ENCODE results near the gene TOMM34. TPM values are rescaled to one million over a fixed set of nuclear protein-coding genes. Genes with fewer than 3 reads are reported as not detected.

The TOMM34 gene
- polyA plus RNA-seq, 1 of the 3 experiments (the other 2 are of a cell fraction): 40.5 TPM

GRCh38 chr20:44959638-44960102, 527 bp downstream of the TOMM34 start:
- peak; percentile 31 for DNase-seq
- Histone ChIP-seq H3F3A (replicated peaks; ENCODE audit: insufficient read depth) (peaks cover 26% of the 10 kb centered on the region), H4K20me1 (ENCODE audit: insufficient read depth) (peaks cover 16% of the 10 kb centered on the region), H3K4me1 (ENCODE audit: control insufficient read depth in 1 of 2, insufficient read depth in 2 of 2, low read depth in 1 of 2, low read length in 1 of 2) (peaks cover 18 to 24% of the 10 kb centered on the region in 2 experiments), H2AFZ (ENCODE audit: low read depth) (peak overlapping the region; percentile 87), H3K9me2 (no peaks in the 10 kb centered on the region), H3K4me3 (ENCODE audit: low read depth in 2 of 2, low read length in 1 of 2) (peak overlapping the region; percentile 81 to 82), H3K4me2 (peak overlapping the region; percentile 96), H3K27ac (ENCODE audit: low read depth in 2 of 2, low read length in 1 of 2) (peak overlapping the region; percentile 70 to 75), H3K27me3 (ENCODE audit: insufficient read depth) (no peaks in the 10 kb centered on the region), H3K9ac (peak overlapping the region; percentile 80), H3K79me2 (ENCODE audit: insufficient read depth) (peaks cover 44% of the 10 kb centered on the region), H3K9me3 (no peaks in the 10 kb centered on the region), H3K36me3 (replicated peaks in 1 of 2; ENCODE audit: control insufficient read depth in 1 of 2, insufficient read depth in 2 of 2, low read length in 1 of 2) (peaks cover 16 to 20% of the 10 kb centered on the region in 2 experiments)
- WGBS (ENCODE audit: low lambda C conversion rate): 10% methylated on average over 13 of the region's 13 CpGs
- CTCF ChIA-PET: interaction anchor here (0.6 to 1.5 kb wide), 4 partner anchors 11 to 140 kb away, joined by 3 to 4 read pairs (median 3); no protein-coding TSS in a partner anchor
- TF ChIP-seq MEF2A (IDR thresholded peaks at IDR 0.05; ENCODE audit: borderline replicate concordance, low read depth): no peak
- no peak for TF ChIP-seq NRF1 (IDR thresholded peaks at IDR 0.05; ENCODE audit: low read depth, low read length)
- TF ChIP-seq YY1 (IDR thresholded peaks at IDR 0.05; ENCODE audit: low read depth): no peak
- TF ChIP-seq IRF3 (IDR thresholded peaks at IDR 0.05; ENCODE audit: low read depth, low read length): no peak
- no peak for TF ChIP-seq USF1 (IDR thresholded peaks at IDR 0.05; ENCODE audit: borderline replicate concordance, low read depth)
- no peak for TF ChIP-seq POLR2AphosphoS5 (IDR thresholded peaks at IDR 0.05; ENCODE audit: low read depth, low read length)
- no peak for TF ChIP-seq ZBTB33 (IDR thresholded peaks at IDR 0.05; ENCODE audit: borderline replicate concordance, low read depth)
- no peak for TF ChIP-seq ELF1 (IDR thresholded peaks at IDR 0.05)
- POLR2A ChIA-PET: interaction anchor here (1.0 kb wide), 2 partner anchors 9 to 28 kb away, joined by 3 read pairs; no protein-coding TSS in a partner anchor

- peaks cover 18 to 24% of the 10 kb centered on the region in 2 experiments for H3K4me1 ChIP-seq (ENCODE audit: control insufficient read depth in 1 of 2, insufficient read depth in 2 of 2, low read depth in 1 of 2, low read length in 1 of 2)
- peak overlapping the region; percentile 96 for H3K4me2 ChIP-seq
- H3K36me3 ChIP-seq (replicated peaks in 1 of 2; ENCODE audit: control insufficient read depth in 1 of 2, insufficient read depth in 2 of 2, low read length in 1 of 2): peaks cover 21 to 25% of the 10 kb centered on the region in 2 experiments
- ChIA-PET POLR2A (interaction anchor here (1.0 kb wide), 1 partner anchor 8 kb away, joined by 3 read pairs; no protein-coding TSS in a partner anchor), CTCF (interaction anchor here (1.5 kb wide), 1 partner anchor 18 kb away, joined by 3 read pairs; no protein-coding TSS in a partner anchor)
- H3K27ac ChIP-seq (ENCODE audit: low read depth in 2 of 2, low read length in 1 of 2): peak overlapping the region in 1 of 2 experiments; percentile 70; a peak in 2 of 4 replicates
- no peak for DNase-seq
- peak overlapping the region; percentile 87 for H2AFZ ChIP-seq (ENCODE audit: low read depth)
- H3K9me2 ChIP-seq: no peaks in the 10 kb centered on the region
- H3K9me3 ChIP-seq: no peaks in the 10 kb centered on the region
- H3K79me2 ChIP-seq (ENCODE audit: insufficient read depth): peaks cover 46% of the 10 kb centered on the region
- WGBS (ENCODE audit: low lambda C conversion rate): 57% methylated on average over 8 of the region's 8 CpGs
- peaks cover 16% of the 10 kb centered on the region for H4K20me1 ChIP-seq (ENCODE audit: insufficient read depth)
- peaks cover 26% of the 10 kb centered on the region for H3F3A ChIP-seq (replicated peaks; ENCODE audit: insufficient read depth)
- H3K4me3 ChIP-seq (ENCODE audit: low read depth in 2 of 2, low read length in 1 of 2): peak overlapping the region; percentile 81 to 82
- H3K27me3 ChIP-seq (ENCODE audit: insufficient read depth): no peaks in the 10 kb centered on the region
- peak overlapping the region; percentile 80 for H3K9ac ChIP-seq
- TF ChIP-seq YY1 (IDR thresholded peaks at IDR 0.05; ENCODE audit: low read depth): no peak
- no peak for TF ChIP-seq CTCF (IDR thresholded peaks at IDR 0.05)
- TF ChIP-seq NFIC (IDR thresholded peaks at IDR 0.05; ENCODE audit: borderline replicate concordance): no peak
- TF ChIP-seq EP300 (IDR thresholded peaks at IDR 0.05; ENCODE audit: borderline replicate concordance in 1 of 2, low read depth in 1 of 2, low read length in 1 of 2): no peak
- TF ChIP-seq USF1 (IDR thresholded peaks at IDR 0.05; ENCODE audit: borderline replicate concordance, low read depth): no peak
- TF ChIP-seq MAX (IDR thresholded peaks at IDR 0.05; ENCODE audit: low read depth): 0 out of 2 replicates have a peak, but pooled peaks have one; percentile 19
- no peak for TF ChIP-seq RCOR1 (IDR thresholded peaks at IDR 0.05; ENCODE audit: low read length)
- no peak for TF ChIP-seq MEF2A (IDR thresholded peaks at IDR 0.05; ENCODE audit: borderline replicate concordance, low read depth)
- TF ChIP-seq FOSL2 (IDR thresholded peaks at IDR 0.05; ENCODE audit: borderline replicate concordance, low read depth): peak; percentile 28; the same call in 1 of the 2 replicates
- TF ChIP-seq SIN3A (IDR thresholded peaks at IDR 0.05; ENCODE audit: borderline replicate concordance, low read depth, low read length): no peak
- no peak for TF ChIP-seq PBX3 (IDR thresholded peaks at IDR 0.05)
These were observed 1.0 kb downstream of the TOMM34 start for GRCh38 chr20:44959082-44959637.

Data from SK-N-SH (cell line).